GM15510 (cell line): Measurements from ENCODE around the gene DIP2C.

ENCODE experiments used
- POLR2A ChIP-seq: IDR thresholded peaks from 3 replicates; pipeline ENCODE4 v1.6.1; 2011; ENCODE audit warnings: borderline replicate concordance; ENCODE audit not compliant: insufficient read length; ENCODE audit errors: extremely low read depth

The DIP2C gene

GRCh38 chr10:595473-595872 is 94.0 kb downstream of the DIP2C start:
- TF ChIP-seq POLR2A = no peak

GRCh38 chr10:594584-595270 is 94.7 kb downstream of the DIP2C start:
- no peak for TF ChIP-seq POLR2A

- TF ChIP-seq POLR2A = no peak
Measured at GRCh38 chr10:593901-594457, 95.5 kb downstream of the DIP2C start.

- no peak for TF ChIP-seq POLR2A
Measured at GRCh38 chr10:593421-593820, 96.0 kb downstream of the DIP2C start.

GRCh38 chr10:593016-593415 is 96.5 kb downstream of the DIP2C start:
- TF ChIP-seq POLR2A = no peak

GRCh38 chr10:591646-592045 is 97.8 kb downstream of the DIP2C start:
- TF ChIP-seq POLR2A = no peak

GRCh38 chr10:590721-591120 is 98.7 kb downstream of the DIP2C start:
- TF ChIP-seq POLR2A = no peak

GRCh38 chr10:589961-590680 is 99.3 kb downstream of the DIP2C start:
- no peak for TF ChIP-seq POLR2A

- TF ChIP-seq POLR2A = no peak
Measured at GRCh38 chr10:588246-589165, 101.0 kb downstream of the DIP2C start.

- no peak for TF ChIP-seq POLR2A
Measured at GRCh38 chr10:586716-587115, 102.8 kb downstream of the DIP2C start.

- no peak for TF ChIP-seq POLR2A
Measured at GRCh38 chr10:586151-586550, 103.3 kb downstream of the DIP2C start.

GRCh38 chr10:585502-585901 is 104.0 kb downstream of the DIP2C start:
- no peak for TF ChIP-seq POLR2A

GRCh38 chr10:583433-583832 is 106.0 kb downstream of the DIP2C start:
- TF ChIP-seq POLR2A = no peak

GRCh38 chr10:581776-582330 is 107.6 kb downstream of the DIP2C start:
- TF ChIP-seq POLR2A = no peak
